ENCODE measurements around the gene CLK1. TPM values are rescaled to one million over a fixed set of nuclear protein-coding genes. Genes with fewer than 3 reads are reported as not detected.
"Not testable (repeated sequence)": the region's sequence is repeated elsewhere in the genome, so short reads cannot be mapped to it uniquely, and the experiment has no call there.

The CLK1 gene
- polyA plus RNA-seq, 2 of the 4 experiments (the other 2 are of a cell fraction) = 35.5 to 88.3 TPM

GRCh38 chr2:200888704-200889625 lies 24.5 kb upstream of the CLK1 start, which contains the start of the genes NIF3L1 and PPIL3 (continued):
- TF ChIP-seq HMGXB4 (CRISPR knock-in tag; IDR thresholded peaks at IDR 0.05; ENCODE audit: borderline replicate concordance) = peak; percentile 43; the same call in 1 of the 2 replicates
- no peak for TF ChIP-seq ESRRA (IDR thresholded peaks at IDR 0.05; ENCODE audit: borderline replicate concordance, low read length)
- peak; percentile 17; the same call in 1 of the 2 replicates for TF ChIP-seq HOXB13 (CRISPR knock-in tag; IDR thresholded peaks at IDR 0.05; ENCODE audit: low read depth)
- TF ChIP-seq CHD4 (IDR thresholded peaks at IDR 0.05; ENCODE audit: borderline replicate concordance) = 0 out of 2 replicates have a peak, but pooled peaks have one; percentile 62
- TF ChIP-seq RFX5 (IDR thresholded peaks at IDR 0.05) = no peak
- no peak for TF ChIP-seq FOSB (CRISPR knock-in tag; IDR thresholded peaks at IDR 0.05)
- TF ChIP-seq BHLHE40 (IDR thresholded peaks at IDR 0.05; ENCODE audit: low read depth, low read length) = no peak
- TF ChIP-seq HDAC2 (IDR thresholded peaks at IDR 0.05) = 0 out of 2 replicates have a peak, but pooled peaks have one; percentile 16
- peak in 1 of 2 experiments; percentile 22; a peak in 1 of 4 replicates for TF ChIP-seq CEBPB (IDR thresholded peaks at IDR 0.05)
- peak; percentile 53; the same call in 1 of the 2 replicates for TF ChIP-seq PHF8 (IDR thresholded peaks at IDR 0.05; ENCODE audit: borderline replicate concordance, low read depth)

GRCh38 chr2:200881715-200882249 lies 17.3 kb upstream of the CLK1 start:
- H3K4me2 ChIP-seq; ATAC-seq; H3K4me1 ChIP-seq; FAIRE-seq; DNase-seq (ENCODE audit: low read depth in 1 of 2, low spot score in 1 of 2); H3K27ac ChIP-seq; H3K9me3 ChIP-seq; H3K4me3 ChIP-seq: not testable (repeated sequence)
- POLR2A ChIA-PET = interaction anchor here (1.2 kb wide), 1 partner anchor 18 kb away, joined by 3 read pairs; the partner anchor contains the start of gene CLK1
- 71% methylated on average over 2 of the region's 2 CpGs for WGBS (ENCODE audit: missing lambda C conversion rate)
- CTCF ChIA-PET = interaction anchor here (0.6 to 1.3 kb wide), 3 partner anchors 18 to 210 kb away, joined by 3 read pairs; partner anchors contain the start of gene CLK1

GRCh38 chr2:200878289-200878880 lies 13.9 kb upstream of the CLK1 start:
- DNase-seq (ENCODE audit: low read depth in 1 of 2, low spot score in 1 of 2) (no peak), FAIRE-seq (no peak), ATAC-seq (no peak)
- no peak overlapping the region for H3K4me2 ChIP-seq
- ChIA-PET CTCF (no interaction called here), POLR2A (interaction anchor here (0.7 kb wide), 1 partner anchor 14 kb away, joined by 3 read pairs; the partner anchor contains the start of gene CLK1)
- no peaks in the 10 kb centered on the region for H3K4me1 ChIP-seq
- 89% methylated on average over 2 of the region's 2 CpGs for WGBS (ENCODE audit: missing lambda C conversion rate)
- H3K4me3 ChIP-seq = no peak overlapping the region
- H3K27ac ChIP-seq = no peak overlapping the region
- H3K9me3 ChIP-seq = no peaks in the 10 kb centered on the region
- TF ChIP-seq RNF2 (IDR thresholded peaks at IDR 0.05; ENCODE audit: borderline replicate concordance, low read depth) (no peak), KDM5A (IDR thresholded peaks at IDR 0.05) (no peak), REST (IDR thresholded peaks at IDR 0.05) (no peak), MAFK (IDR thresholded peaks at IDR 0.05; ENCODE audit: partially characterized antibody) (no peak), EHMT2 (IDR thresholded peaks at IDR 0.05; ENCODE audit: low read depth) (no peak), ZSCAN20 (CRISPR knock-in tag; IDR thresholded peaks at IDR 0.05) (no peak), ZNF302 (CRISPR knock-in tag; IDR thresholded peaks at IDR 0.05) (no peak), E2F6 (IDR thresholded peaks at IDR 0.05; ENCODE audit: borderline replicate concordance, low read depth) (no peak), JUNB (IDR thresholded peaks at IDR 0.05) (no peak), CEBPB (IDR thresholded peaks at IDR 0.05) (no peak), RCOR1 (IDR thresholded peaks at IDR 0.05; ENCODE audit: low read depth, low read length) (no peak), PHF8 (IDR thresholded peaks at IDR 0.05; ENCODE audit: borderline replicate concordance, low read depth) (no peak), CBX8 (IDR thresholded peaks at IDR 0.05) (no peak), HOXA7 (CRISPR knock-in tag; IDR thresholded peaks at IDR 0.05) (no peak), TFCP2L1 (CRISPR knock-in tag; IDR thresholded peaks at IDR 0.05) (no peak), ZC3H11A (IDR thresholded peaks at IDR 0.05) (no peak), CTCF (IDR thresholded peaks at IDR 0.05) (no peak)
